ENCODE measurements around the gene PSMA3. TPM values are rescaled to one million over a fixed set of nuclear protein-coding genes. Genes with fewer than 3 reads are reported as not detected.

Gene PSMA3
- total RNA-seq, 1 experiment from 2014 or later: 277 TPM

- Histone ChIP-seq H2AFZ (no peak overlapping the region), H3K4me3 (no peak overlapping the region), H3K9me2 (ENCODE audit: insufficient read depth) (no peaks in the 10 kb centered on the region), H3K79me2 (ENCODE audit: low read depth) (peaks cover 28% of the 10 kb centered on the region), H3K4me2 (no peak overlapping the region), H3F3A (ENCODE audit: insufficient read depth, low read depth) (peaks cover 7% of the 10 kb centered on the region; the same call in 1 of the 2 replicates), H3K27me3 (ENCODE audit: insufficient read depth, low read depth) (no peaks in the 10 kb centered on the region), H3K4me1 (replicated peaks; ENCODE audit: insufficient read depth) (0 out of 2 replicates have a peak, but pooled peaks cover 13% of the 10 kb centered on the region), H3K27ac (no peak overlapping the region), H3K9me3 (ENCODE audit: insufficient read depth, low read depth) (no peaks in the 10 kb centered on the region), H4K20me1 (ENCODE audit: insufficient read depth) (peaks cover 11% of the 10 kb centered on the region; the same call in 1 of the 2 replicates), H3K36me3 (ENCODE audit: low read depth) (0 out of 2 replicates have a peak, but pooled peaks cover 9% of the 10 kb centered on the region)
- no peak for TF ChIP-seq CTCF (conservative IDR thresholded peaks at IDR 0.05)
- TF ChIP-seq EZH2 (IDR thresholded peaks at IDR 0.05; ENCODE audit: low read depth): no peak
- BruUV-seq (replicated peaks): no TSS peak
- intact Hi-C loops (cut with micrococcal nuclease; ENCODE audit: unreplicated experiment): no loop called here
- ChIA-PET CTCF (no interaction called here), POLR2A (ENCODE audit: unreplicated experiment) (no interaction called here)
- no peak for DNase-seq
Observed at GRCh38 chr14:58301416-58301815, 56.8 kb downstream of the PSMA3 start.

DNA sequence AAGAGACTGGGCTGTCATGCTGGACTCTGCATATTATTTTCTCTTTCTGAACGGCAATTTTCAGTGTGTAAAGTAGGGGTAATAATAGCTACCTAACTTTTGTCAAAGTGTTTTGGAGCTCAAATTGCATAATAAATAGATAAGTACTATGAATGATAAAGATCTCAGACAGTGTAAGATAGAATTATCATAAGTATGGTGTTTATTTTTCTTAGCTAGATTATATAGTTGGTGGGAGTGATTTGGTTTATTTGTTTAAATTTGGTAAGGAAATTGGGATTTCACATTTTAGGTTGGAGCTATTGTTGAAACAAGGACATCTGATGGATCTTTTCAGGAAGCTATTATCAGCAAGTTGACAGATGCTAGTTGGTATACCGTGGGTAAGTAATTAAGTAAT is 61.1 kb downstream of the PSMA3 start:
- H3F3A ChIP-seq (ENCODE audit: insufficient read depth, low read depth): no peaks in the 10 kb centered on the region
- H3K4me3 ChIP-seq: no peak overlapping the region
- no peaks in the 10 kb centered on the region for H4K20me1 ChIP-seq (ENCODE audit: insufficient read depth)
- peaks cover 14% of the 10 kb centered on the region; the same call in 1 of the 2 replicates for H3K36me3 ChIP-seq (ENCODE audit: low read depth)
- H3K4me1 ChIP-seq (replicated peaks; ENCODE audit: insufficient read depth): no peaks in the 10 kb centered on the region
- H3K27ac ChIP-seq: no peak overlapping the region
- no peak for DNase-seq
- TF ChIP-seq CTCF (conservative IDR thresholded peaks at IDR 0.05) (no peak), EZH2 (IDR thresholded peaks at IDR 0.05; ENCODE audit: low read depth) (no peak)
- BruUV-seq (replicated peaks): no TSS peak
- H3K27me3 ChIP-seq (ENCODE audit: insufficient read depth, low read depth): no peaks in the 10 kb centered on the region
- no peak overlapping the region for H2AFZ ChIP-seq
- no peaks in the 10 kb centered on the region for H3K9me3 ChIP-seq (ENCODE audit: insufficient read depth, low read depth)
- peaks cover 2% of the 10 kb centered on the region; the same call in 1 of the 2 replicates for H3K79me2 ChIP-seq (ENCODE audit: low read depth)
- ChIA-PET POLR2A (ENCODE audit: unreplicated experiment) (no interaction called here), CTCF (no interaction called here)
- intact Hi-C loops (cut with micrococcal nuclease; ENCODE audit: unreplicated experiment): no loop called here
- H3K9me2 ChIP-seq (ENCODE audit: insufficient read depth): no peaks in the 10 kb centered on the region
- H3K4me2 ChIP-seq: no peak overlapping the region

DNA sequence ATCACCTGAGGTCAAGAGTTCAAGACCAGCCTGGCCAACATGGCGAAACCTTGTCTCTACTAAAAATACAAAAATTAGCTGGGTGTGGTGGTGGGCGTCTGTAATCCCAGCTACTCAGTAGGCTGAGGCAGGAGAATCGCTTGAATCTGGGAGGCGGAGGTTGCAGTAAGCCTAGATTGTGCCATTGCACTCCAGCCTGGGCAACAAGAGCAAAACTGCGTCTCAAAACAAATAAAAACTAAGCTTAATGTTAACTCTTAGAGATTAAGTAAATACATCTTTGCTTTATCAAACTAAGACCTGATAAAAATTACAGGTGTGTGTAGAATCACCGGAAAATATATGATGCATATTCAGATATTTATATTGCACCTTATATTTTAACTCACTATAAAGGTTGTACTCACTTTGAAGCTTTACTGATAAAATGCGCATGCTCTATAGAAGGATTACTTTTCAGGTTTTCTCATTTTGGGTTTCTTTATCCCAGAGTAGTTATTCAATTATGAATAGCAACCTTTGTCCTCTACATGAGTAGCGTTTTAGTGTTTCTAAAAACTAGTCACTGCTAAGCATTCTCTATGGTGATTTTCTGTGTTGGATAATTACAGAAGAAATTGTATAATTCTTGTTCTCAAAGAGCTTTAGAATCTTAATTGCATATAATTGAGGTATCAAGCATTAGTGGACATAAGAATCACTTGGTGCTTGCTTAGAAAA is 63.1 kb downstream of the PSMA3 start:
- ChIA-PET POLR2A (ENCODE audit: unreplicated experiment) (no interaction called here), CTCF (no interaction called here)
- TF ChIP-seq CTCF (conservative IDR thresholded peaks at IDR 0.05) (no peak), EZH2 (IDR thresholded peaks at IDR 0.05; ENCODE audit: low read depth) (no peak)

More for the DNA sequence above, 63.1 kb downstream of the PSMA3 start:
- Histone ChIP-seq H3K9me2 (ENCODE audit: insufficient read depth) (no peaks in the 10 kb centered on the region), H3K36me3 (ENCODE audit: low read depth) (peaks cover 9% of the 10 kb centered on the region; the same call in 1 of the 2 replicates), H2AFZ (no peak overlapping the region), H3K4me1 (replicated peaks; ENCODE audit: insufficient read depth) (no peaks in the 10 kb centered on the region), H3K79me2 (ENCODE audit: low read depth) (no peaks in the 10 kb centered on the region), H3K27me3 (ENCODE audit: insufficient read depth, low read depth) (no peaks in the 10 kb centered on the region), H3K27ac (no peak overlapping the region), H3K4me3 (no peak overlapping the region), H4K20me1 (ENCODE audit: insufficient read depth) (no peaks in the 10 kb centered on the region), H3F3A (ENCODE audit: insufficient read depth, low read depth) (no peaks in the 10 kb centered on the region), H3K4me2 (no peak overlapping the region), H3K9me3 (ENCODE audit: insufficient read depth, low read depth) (no peaks in the 10 kb centered on the region)
- intact Hi-C loops (cut with micrococcal nuclease; ENCODE audit: unreplicated experiment): no loop called here
- DNase-seq: no peak
- no TSS peak for BruUV-seq (replicated peaks)

Data from PC-9 (cell line).